ENCODE data around the gene POC1A. TPM values are rescaled to one million over a fixed set of nuclear protein-coding genes. Genes with fewer than 3 reads are reported as not detected.

POC1A gene
- total RNA-seq, 4 donors from 2014 or later: 0.84 to 3.1 (median 2.4) TPM

- peak overlapping the region; percentile 47 to 93 (median 75) for H3K4me3 ChIP-seq
- H3K9me3 ChIP-seq: no peaks in the 10 kb centered on the region
- H3K4me1 ChIP-seq: peaks cover 0 to 44% (median 32%) of the 10 kb centered on the region in 4 donors
- peak; percentile 98 to 99 for DNase-seq (ENCODE audit: low spot score in 2 of 2)
- TF ChIP-seq EP300 (IDR thresholded peaks at IDR 0.05) (peak; percentile 82 to 83), CTCF (IDR thresholded peaks at IDR 0.05) (peak in 1 of 5 experiments; percentile 33), POLR2A (IDR thresholded peaks at IDR 0.05) (peak in 1 of 2 donors; percentile 49)
- H3K27me3 ChIP-seq: no peaks in the 10 kb centered on the region
- 0 to 1% methylated on average over 29 to 37 of the region's 55 CpGs for WGBS, 2 donors
- H3K36me3 ChIP-seq: peaks cover 0 to 14% (median 0%) of the 10 kb centered on the region in 3 donors
- peak overlapping the region; percentile 88 to 98 (median 94) for H3K27ac ChIP-seq
Measured at GRCh38 chr3:52056968-52057811, 97.0 kb downstream of the POC1A start.

GRCh38 chr3:52056521-52056967, 97.7 kb downstream of the POC1A start, which contains the start of gene DUSP7:
Gene DUSP7, minus strand, starts transcription at chr3:52056571. Its CDS starts 205 bp downstream, at chr3:52056366.
- Histone ChIP-seq H3K9me3 (no peaks in the 10 kb centered on the region), H3K27me3 (no peaks in the 10 kb centered on the region), H3K27ac (peak within 1 kb of the TSS; percentile 88 to 99 (median 94)), H3K4me3 (peak within 1 kb of the TSS; percentile 47 to 97 (median 82)), H3K4me1 (peaks cover 0 to 50% (median 39%) of the 10 kb centered on the region in 4 donors), H3K36me3 (peaks cover 0 to 20% (median 0%) of the 10 kb centered on the region in 3 donors)
- peak; percentile 38 to 58 for DNase-seq (ENCODE audit: low spot score in 2 of 2)
- TF ChIP-seq EP300 (IDR thresholded peaks at IDR 0.05) (no peak), POLR2A (IDR thresholded peaks at IDR 0.05) (no peak), CTCF (IDR thresholded peaks at IDR 0.05) (no peak)
- WGBS, 2 donors: 0% methylated on average over 13 to 19 of the region's 51 CpGs

- Histone ChIP-seq H3K27ac (peak overlapping the region; percentile 84 to 99 (median 90)), H3K36me3 (peaks cover 0 to 28% (median 0%) of the 10 kb centered on the region in 3 donors), H3K4me3 (peak overlapping the region; percentile 47 to 97 (median 79)), H3K4me1 (peaks cover 0 to 58% (median 44%) of the 10 kb centered on the region in 4 donors), H3K9me3 (no peaks in the 10 kb centered on the region), H3K27me3 (no peaks in the 10 kb centered on the region)
- WGBS, 2 donors: 0 to 1% methylated on average over 36 to 50 of the region's 94 CpGs
- no peak for DNase-seq (ENCODE audit: low spot score in 2 of 2)
- TF ChIP-seq EP300 (IDR thresholded peaks at IDR 0.05): peak in 1 of 2 donors; percentile 39
- peak in 4 of 5 experiments; percentile 12 to 39 (median 26) for TF ChIP-seq CTCF (IDR thresholded peaks at IDR 0.05)
- TF ChIP-seq POLR2A (IDR thresholded peaks at IDR 0.05): no peak
Measured at GRCh38 chr3:52055537-52056351, 98.5 kb downstream of the POC1A start.

- TF ChIP-seq CTCF (IDR thresholded peaks at IDR 0.05) (peak in 2 of 5 experiments; percentile 23 to 32), POLR2A (IDR thresholded peaks at IDR 0.05) (no peak)
- Histone ChIP-seq H3K27ac (peak overlapping the region; percentile 84 to 99 (median 90)), H3K27me3 (no peaks in the 10 kb centered on the region), H3K9me3 (no peaks in the 10 kb centered on the region), H3K36me3 (peaks cover 4 to 37% (median 8%) of the 10 kb centered on the region in 3 donors), H3K4me1 (peaks cover 0 to 67% (median 45%) of the 10 kb centered on the region in 4 donors), H3K4me3 (peak overlapping the region; percentile 47 to 97 (median 79))
- WGBS, 2 donors: 5 to 9% methylated on average over 14 to 19 of the region's 26 CpGs
- no peak for DNase-seq (ENCODE audit: low spot score in 2 of 2)
Measured at GRCh38 chr3:52054661-52055511, 99.3 kb downstream of the POC1A start.
